DND-41 (cell line): Measurements from ENCODE around the gene AOC2.

Source experiments
- EZH2 ChIP-seq: IDR thresholded peaks from 3 replicates; pipeline ENCODE4 v1.6.1; 2012; ENCODE audit warnings: borderline replicate concordance, low read depth, mild to moderate bottlenecking, moderate library complexity, low read length, inconsistent platforms; ENCODE audit not compliant: severe bottlenecking
- TF ChIP-seq, protein P1 (sequence below): IDR thresholded peaks from 2 replicates; pipeline ENCODE4 v1.5.1; 2012; ENCODE audit warnings: borderline replicate concordance, low read length, moderate library complexity, mild to moderate bottlenecking; ENCODE audit not compliant: poor library complexity, severe bottlenecking; ENCODE audit errors: extremely low read depth

DNA sequence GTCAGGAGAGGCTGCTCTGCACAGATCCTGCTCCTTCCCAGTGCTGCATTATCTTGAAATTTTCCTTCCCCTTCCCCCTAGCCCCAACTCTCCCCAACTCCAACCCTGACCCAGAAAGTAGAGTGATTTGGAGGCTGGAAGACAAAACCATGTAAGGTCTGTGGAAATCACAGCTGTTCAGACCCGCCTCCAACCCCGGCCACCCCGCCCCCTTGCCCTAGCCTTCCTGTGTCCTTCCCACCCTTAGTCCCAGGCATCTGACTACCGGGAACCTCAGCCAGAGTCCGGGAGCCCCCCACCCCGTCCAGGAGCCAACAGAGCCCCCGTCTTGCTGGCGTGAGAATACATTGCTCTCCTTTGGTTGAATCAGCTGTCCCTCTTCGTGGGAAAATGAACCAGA, 6.6 kb downstream of the AOC2 start, which contains the start of gene AOC3:
- TF ChIP-seq, protein P1, sequence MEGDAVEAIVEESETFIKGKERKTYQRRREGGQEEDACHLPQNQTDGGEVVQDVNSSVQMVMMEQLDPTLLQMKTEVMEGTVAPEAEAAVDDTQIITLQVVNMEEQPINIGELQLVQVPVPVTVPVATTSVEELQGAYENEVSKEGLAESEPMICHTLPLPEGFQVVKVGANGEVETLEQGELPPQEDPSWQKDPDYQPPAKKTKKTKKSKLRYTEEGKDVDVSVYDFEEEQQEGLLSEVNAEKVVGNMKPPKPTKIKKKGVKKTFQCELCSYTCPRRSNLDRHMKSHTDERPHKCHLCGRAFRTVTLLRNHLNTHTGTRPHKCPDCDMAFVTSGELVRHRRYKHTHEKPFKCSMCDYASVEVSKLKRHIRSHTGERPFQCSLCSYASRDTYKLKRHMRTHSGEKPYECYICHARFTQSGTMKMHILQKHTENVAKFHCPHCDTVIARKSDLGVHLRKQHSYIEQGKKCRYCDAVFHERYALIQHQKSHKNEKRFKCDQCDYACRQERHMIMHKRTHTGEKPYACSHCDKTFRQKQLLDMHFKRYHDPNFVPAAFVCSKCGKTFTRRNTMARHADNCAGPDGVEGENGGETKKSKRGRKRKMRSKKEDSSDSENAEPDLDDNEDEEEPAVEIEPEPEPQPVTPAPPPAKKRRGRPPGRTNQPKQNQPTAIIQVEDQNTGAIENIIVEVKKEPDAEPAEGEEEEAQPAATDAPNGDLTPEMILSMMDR, result no peak
- no peak for TF ChIP-seq EZH2
